Measurements from ENCODE around the gene THAP7.
A peak's percentile ranks its signal among the peaks of the same experiment; 100 is the strongest.

Gene THAP7

DNA sequence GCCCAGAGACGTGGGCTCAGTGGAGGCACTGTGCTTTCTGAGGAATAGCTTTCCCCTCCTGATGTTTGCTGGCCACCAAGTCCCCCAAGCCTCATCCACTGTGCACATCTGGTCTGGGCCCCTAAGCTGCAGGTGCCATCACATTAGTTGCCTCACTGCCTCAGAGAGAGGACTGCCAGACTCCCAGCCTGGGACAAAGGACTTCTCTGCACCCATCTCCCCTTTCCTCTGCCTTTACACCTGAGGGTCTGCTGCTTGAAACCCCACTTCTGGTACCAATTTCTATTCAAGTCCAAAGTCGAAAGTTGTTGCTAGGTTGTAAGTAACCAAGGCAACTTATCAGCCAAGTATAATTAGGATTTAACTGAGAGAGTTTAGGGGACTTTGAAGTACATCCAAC lies 23.5 kb downstream of the THAP7 start:
- DNase-seq (ENCODE audit: low read depth), result no peak

DNA sequence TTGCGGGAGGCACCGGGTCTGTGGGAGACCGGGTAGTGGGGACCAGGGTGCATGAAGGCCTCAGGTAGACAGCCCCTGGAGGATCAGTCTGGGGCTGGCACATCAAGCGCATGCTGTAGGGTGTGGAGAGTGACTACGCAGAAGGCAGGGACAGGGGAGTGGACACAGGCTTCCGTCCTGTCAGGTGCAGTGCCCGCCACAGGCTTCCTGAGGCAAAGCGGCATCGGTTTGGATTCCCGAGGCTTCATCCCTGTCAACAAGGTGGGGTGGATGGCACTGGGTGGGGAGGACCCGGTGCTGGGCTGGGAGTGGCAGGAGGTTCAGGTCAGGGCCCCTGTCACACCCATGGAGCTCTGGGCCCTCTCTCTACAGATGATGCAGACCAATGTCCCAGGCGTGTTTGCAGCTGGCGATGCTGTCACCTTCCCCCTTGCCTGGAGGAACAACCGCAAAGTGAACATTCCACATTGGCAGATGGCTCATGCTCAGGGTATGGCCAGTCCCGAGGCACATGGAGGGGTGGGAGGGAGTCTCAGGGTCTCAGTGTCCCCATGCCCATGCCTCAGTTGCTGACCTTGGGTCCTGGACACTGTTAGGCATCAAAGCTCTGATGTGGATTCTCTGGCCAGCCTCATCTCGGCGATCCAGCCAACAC lies 24.3 kb downstream of the THAP7 start:
- no peak for DNase-seq (ENCODE audit: low read depth)

DNA sequence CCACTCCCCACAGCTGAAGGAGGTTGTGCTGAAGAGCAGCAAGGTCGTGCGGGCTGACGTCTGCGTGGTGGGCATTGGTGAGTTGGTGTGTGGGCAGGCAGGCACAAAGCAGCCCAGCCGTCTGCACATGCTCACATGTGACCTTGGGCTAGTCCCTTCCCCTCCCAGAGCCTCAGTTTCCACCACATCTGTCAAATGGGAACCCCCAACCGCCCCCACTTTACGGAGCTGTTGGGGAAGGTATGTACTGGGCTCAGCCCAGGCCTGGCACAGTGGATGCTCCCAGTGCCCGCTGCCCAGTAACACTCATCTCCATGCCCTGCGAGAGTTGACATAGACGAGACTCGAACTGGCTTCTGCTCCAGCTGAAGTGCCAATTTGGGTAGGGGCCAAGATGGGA lies 24.9 kb downstream of the THAP7 start:
- no peak for DNase-seq (ENCODE audit: low read depth)

DNA sequence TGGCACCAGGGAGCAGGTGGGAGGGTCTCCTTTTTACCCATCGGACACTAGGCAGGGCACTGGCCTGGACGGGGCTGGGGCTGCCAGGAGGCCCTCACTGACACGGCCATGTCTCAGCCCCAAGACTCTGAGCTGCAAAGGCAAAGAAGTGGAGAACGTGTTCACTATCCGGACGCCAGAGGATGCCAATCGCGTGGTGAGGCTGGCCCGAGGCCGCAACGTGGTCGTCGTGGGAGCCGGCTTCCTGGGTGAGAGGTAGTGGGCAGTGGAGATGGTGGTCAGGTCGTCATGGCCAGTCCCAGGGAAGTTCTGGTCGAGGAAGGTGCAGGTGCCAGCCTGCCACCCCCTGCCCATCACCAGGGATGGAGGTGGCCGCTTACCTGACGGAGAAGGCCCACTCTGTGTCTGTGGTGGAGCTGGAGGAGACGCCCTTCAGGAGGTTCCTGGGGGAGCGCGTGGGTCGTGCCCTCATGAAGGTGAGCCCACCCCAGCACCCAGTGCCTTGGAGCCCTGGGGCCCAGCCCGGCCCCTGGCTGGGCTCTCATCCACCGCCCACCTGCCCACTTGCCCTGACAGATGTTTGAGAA lies 25.5 kb downstream of the THAP7 start:
- no peak for DNase-seq (ENCODE audit: low read depth)

DNA sequence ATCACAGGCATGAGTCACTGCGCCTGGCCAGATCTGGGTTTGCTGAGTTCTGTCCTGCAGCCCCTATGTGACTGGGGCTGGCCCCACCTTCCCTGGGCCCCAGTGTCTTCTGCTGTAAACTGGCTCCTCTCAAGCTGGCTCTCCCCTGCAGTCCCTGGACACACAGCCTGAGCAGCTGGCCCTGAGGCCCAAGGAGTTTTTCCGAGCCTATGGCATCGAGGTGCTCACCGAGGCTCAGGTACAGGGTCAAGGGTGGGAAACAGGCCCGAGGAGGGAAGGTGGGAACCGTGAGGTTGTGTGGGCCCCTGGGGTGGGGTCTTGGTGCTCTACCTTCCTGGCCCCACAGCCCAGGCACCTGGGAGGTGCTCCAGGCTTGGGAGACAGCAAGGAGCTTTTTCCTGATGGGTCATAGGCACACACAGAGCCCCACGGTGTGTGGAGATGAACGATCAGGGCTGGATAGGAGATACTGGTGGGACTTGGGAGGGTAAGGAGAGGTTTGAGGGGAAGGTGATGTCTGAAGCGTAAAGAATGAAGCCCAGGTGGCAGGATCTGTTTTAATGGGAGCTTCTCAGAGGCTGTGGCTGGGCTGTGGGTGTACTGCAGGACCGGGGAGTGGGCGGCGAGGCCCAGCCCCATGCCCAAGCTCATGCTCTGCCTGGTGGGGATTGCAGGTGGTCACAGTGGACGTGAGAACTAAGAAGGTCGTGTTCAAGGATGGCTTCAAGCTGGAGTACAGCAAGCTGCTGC lies 26.2 kb downstream of the THAP7 start:
- no peak for DNase-seq (ENCODE audit: low read depth)

DNA sequence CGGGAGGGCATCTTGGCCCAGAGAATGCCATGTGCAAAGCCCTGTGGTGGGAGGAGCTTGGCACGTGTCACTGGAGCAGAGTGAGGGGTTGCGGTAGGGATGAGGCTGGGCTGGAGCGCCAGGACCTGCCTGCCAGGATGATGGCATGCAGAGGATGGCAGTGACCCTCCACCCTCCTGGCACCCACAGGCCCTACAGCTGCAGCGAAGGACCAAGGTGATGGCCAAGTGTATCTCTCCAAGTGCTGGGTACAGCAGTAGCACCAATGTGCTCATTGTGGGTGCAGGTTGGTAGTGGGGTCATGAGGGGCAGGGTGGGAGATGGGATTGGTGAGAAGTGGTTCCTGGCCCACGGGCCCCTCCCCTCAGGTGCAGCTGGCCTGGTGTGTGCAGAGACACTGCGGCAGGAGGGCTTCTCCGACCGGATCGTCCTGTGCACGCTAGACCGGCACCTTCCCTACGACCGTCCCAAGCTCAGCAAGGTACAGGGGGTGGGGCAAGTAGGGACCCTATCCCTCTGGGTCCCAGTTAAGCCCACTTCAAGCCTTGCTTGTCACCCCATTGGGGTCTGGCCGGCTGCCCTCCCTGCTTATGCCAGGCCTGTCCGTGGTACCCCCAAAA lies 27.5 kb downstream of the THAP7 start:
- DNase-seq (ENCODE audit: low read depth), result no peak

DNA sequence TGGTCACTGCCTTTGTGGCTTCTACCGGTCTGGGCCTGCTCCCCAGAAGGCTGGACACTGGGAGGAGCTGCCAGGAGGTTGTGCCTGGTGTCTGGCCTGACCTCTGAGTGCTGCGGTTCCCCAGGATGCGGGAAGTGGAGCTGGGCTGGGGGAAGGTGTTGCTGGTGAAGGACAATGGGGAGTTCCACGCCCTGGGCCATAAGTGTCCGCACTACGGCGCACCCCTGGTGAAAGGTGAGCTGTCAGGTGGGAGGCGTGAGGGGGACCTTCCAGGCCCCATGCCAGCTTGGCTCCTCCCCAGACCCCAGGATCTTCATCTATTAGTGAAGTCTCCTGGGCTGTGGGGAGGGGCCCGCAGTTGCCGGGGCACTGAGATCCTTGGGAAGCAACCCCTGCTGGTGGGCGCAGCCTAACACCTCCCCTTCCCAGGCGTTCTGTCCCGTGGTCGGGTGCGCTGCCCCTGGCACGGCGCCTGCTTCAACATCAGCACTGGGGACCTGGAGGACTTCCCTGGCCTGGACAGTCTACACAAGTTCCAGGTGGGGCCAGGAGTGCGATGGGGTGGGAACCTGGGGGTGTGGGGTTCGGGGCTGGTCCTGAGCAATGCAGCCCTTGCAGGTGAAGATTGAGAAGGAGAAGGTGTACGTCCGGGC lies 28.2 kb downstream of the THAP7 start:
- no peak for DNase-seq (ENCODE audit: low read depth)

DNA sequence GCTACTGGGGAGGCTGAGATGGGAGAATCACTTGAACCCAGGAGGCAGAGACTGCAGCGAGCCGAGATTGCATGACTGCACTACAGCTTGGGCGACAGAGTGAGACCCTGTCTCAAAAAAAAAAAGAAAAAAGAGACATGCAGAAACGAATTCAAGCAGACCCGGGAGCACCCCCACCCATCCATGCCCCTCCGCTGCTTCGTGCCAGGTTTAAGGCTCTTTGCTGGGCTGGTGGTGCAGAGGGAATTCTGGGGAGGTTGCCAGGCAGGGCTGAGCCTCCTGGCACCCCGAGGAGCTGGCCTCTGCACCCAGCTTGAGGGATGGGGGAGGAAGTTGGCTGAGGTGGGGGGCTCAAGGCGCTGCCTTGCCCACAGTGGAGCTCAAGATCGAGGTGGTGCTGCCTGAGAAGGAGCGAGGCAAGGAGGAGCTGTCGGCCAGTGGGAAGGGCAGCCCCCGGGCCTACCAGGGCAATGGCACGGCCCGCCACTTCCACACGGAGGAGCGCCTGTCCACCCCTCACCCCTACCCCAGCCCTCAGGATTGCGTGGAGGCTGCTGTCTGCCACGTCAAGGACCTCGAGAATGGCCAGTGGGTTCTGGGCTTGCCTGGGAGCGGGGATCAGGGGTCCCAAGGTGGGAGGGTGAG lies 28.9 kb downstream of the THAP7 start:
- DNase-seq (ENCODE audit: low read depth), result no peak

DNA sequence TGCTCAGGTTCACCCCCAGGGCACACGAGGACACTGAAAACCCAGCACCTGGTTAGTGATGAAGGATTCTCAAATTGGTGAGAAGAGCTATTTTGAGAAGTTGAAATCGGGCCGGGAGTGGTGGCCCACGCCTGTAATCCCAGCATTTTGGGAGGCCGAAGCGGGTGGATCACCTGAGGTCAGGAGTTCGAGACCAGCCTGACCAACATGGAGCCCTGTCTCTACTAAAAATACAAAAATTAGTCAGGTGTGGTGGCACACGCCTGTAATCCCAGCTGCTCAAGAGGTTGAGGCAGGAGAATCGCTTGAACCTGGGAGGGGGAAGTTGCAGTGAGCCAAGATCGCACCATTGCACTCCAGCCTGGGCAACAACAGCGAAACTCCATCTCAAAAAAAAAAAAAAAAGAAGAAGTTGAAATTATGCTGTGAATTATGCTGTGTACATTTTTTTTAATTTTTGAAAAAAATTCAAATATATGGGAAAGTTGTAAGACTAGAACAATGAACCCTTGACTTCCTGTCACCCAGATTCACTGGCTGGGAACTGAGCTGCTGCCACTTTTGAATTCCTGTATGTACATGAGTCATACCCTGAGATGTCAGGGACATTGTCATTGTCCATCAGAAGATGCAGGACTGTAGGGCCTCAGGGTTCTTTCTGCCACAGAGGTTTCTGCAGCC lies 29.8 kb downstream of the THAP7 start:
- peak; percentile 38 for DNase-seq (ENCODE audit: low read depth)

DNA sequence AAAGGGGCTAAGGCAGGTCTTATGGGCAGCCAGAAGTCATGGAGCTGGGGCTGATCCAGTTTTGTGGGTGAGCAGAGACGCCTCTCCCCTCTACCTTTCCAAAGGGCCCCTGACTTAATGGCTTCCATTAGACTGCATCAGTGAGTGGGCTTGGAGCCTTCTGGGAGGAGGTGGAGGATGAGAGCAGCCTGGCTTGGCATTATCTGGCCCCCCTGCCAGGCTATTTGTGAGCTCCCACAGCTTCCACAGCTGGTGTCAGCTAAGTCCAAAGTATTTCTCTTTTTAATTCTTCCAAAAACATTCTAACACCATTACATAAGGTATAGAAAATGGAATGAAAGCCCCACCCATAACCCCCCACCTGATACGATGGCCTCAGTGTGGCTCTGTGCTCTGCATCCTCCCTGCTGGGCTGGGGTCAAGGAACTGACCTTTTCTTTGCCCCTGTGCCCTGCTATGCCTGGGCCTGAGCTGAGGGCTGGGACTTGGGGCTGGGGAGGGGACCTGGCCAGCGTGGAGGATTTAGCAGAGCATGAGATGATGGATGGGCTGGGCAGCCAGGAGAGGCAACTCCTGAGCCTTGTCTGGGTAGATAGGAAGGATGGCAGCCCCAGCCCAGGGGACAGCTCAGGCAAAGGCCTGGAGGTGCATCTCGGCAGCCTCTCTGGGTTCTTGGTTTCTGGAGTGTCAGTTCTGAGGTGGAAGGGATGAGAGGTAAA lies 30.8 kb downstream of the THAP7 start:
- DNase-seq (ENCODE audit: low read depth), result no peak

DNA sequence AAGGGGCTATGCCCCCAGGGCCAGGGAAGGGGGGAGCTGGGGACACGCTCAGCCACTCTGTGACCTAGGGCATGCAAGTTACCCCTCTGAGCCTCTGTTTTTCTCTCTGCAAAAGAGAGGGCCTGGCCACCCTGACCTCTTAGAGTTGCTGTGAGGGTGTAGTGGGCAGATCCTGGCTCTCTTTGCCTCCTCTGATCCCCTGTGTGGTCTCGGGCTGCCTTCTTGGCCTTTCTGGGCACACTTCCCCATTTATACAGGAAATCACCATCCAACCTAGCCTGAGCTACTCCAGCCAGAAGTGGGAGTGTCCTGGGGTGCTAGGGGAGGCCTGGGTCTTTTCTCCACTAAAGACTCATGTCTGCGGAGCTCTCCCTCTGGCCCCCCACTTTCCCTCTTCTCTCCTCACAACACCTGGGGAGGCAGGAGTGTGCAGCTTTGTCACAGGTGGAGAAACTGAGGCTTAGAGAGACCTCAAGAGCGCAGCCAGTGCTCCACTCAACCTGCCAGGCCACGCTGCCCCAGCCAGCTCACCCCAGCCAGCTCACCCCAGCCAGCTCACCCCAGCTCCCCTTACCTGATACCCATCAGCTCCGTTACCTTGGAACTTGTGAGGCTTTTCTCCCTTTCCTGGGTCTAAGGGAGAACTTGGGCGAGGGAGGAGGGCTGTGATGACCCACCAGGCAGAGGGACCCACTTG lies 33.5 kb downstream of the THAP7 start:
- no peak for DNase-seq (ENCODE audit: low read depth)

DNA sequence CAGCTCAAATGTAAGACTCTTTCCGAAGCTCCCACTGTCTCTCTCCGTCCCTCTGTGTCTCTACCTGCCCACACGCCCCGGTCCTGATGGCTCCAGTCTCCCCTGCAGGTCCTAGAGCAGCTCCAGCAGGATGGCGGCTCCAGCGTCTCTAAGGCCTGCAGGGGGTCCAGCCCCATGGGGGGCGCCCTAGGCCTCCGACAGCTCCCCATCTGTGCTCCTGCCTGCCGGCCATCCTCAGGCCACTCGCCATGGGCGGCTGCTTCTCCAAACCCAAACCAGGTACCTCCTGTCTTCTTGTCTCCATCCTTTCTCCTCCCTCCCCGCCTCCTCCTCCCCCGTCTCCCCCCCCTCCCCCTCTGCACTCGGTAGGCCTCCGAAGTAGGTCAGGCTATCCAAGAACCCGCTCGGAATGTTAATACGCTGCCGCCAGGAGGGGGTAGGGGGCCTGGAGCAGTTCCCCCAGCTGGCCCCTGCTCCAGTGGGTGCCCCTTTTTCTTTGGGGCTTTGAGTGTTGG lies 34.2 kb downstream of the THAP7 start:
- no peak for DNase-seq (ENCODE audit: low read depth)

DNA sequence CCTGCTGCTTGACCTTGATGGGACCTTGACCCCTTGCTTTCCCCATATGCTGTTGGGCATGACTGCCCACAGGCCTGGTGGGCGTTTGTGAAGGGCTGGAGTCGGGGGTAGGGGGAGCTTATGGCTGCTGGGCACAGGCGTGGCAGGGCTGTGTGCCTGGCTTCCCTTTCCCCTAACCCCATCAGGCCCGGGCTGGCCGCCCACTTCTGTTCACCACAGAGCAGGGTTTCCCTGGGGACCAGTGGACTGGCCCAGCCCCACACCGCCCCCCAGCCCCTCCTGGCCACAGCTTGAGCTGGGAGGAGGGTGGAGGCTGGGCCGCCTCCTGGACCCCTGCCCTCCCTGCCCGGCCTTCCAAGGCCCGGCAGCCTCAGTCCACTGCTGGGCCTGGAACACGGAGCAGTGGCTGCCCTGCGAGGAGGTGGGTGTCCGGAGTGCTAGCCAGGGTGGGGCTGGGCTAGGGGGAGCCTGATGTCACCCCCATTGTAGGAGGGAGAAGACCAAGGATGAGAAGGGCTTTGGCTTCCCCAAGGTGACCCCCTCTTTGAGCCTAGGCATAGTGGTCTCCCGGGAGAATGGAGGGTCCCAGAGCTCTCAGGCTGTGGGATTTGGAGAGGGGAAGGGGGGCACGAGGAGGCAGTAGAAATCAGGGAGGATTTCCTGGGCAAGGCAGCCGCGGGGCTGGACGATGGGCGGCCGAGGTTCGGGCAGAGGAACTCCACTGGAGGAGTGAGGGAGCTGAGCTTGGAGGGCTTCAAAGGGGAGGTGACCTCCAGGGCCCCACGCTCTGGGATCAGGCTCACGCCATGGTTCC lies 34.8 kb downstream of the THAP7 start, which contains the start of gene AIFM3:
Gene AIFM3 (plus strand): TSS at position 373 of the 814 bp plus-strand sequence. CDS start 690 bp downstream, outside the sequence.
- no peak for DNase-seq (ENCODE audit: low read depth)

DNA sequence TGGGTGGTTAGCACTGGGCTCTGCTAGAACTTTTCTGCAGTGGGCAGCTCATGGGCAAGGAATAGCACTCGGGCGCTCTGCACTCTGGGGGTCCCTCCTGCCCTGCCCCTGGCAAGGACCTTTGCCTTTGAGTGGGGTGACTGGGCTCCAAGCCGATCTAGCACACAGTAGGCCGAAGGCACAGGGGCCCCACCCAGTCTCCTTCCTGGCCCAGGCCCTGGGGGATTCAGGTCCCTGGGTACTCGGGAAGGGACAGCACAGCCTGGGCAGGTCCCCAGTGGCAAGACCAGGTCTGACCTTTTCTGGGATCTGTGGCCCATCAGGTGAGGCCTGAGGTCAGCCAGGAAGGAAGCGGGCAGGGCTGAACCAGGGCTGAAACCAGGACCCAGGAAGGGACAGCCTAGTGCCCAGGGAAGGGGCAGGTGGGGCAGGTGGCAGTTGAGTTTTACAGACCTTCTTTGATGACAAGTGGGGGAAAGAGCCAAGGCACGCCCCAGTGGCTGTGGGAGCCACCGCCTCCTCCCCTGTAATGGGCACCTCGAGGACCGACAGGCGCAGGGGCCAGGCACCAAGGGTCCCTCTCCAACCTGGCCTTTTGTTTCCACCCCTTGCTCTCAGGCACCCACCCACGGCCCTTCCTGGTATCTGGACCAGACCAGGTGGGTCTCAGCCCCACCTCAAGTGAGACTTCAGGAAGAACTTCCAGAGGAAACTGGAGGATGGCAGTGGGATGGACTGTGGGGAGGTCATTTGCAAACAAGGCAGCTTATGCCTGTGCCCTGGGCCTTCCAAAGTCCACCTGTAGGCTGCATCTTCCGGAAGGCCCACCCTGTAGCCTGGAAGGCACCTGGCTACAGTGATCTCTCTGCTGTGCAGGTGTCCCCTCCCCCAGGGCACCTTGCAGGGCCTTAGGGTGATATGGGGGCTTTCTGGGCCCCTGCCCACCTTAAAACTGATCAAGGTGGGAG lies 35.7 kb downstream of the THAP7 start:
- no peak for DNase-seq (ENCODE audit: low read depth)

DNA sequence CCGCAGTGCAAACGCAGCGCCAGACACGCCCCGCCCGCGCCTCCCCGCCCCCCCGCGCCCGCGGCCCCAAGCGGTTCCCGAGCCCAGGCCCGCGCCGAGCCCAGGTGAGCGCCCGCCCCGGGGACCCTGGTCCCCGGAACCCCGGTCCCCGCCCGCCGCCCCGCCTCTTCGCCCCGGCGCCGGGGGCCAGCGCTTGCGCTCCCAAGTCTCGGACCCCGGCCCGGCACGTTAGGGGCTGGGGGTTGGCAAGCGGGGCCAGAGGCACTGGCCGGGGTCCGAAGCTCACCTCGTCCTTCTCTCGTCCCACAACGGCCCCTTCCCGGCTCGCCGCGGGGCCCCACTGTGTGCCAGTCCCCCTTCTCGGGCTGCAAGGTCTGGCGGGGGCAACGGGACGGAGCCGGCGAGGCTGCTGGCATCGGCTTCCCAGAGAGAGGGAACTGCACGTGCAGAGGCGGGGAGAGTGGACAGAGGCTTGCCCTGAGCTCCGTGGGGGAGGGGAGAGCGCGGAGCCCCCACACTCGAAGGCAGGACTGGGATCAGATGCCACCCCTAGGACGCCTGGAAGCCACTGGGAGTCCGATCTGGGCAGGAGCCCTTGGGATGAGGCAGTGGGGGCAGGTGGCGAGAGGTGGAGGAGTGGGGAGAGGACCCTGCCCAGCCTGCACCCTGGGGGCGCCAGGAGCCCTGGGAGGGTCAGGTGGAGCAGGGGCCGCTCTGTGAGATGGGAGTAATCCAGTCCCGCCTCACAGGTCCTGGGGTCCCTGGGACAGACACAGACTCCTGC lies 36.6 kb downstream of the THAP7 start:
- DNase-seq (ENCODE audit: low read depth), result no peak

DNA sequence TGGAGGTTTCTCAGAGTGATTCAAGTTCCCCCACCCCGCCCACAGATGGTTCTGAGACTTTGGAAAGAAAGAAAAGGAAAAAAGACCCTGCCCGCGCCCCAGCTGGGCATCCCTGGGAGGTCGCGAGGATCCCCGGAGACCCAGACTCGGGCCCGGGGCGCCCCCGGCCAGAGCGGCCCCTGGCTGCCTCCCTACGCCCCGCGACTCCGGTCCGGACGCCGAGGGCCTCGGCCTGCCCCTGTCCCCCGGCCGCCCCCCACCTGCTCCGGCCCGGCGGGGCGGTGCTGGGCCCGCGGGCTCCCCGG lies 37.2 kb downstream of the THAP7 start:
- no peak for DNase-seq (ENCODE audit: low read depth)

All from ELR (cell line).